Smooth muscle cell (in vitro differentiated cells): Measurements from ENCODE around the gene TCF4. TPM values are rescaled to one million over a fixed set of nuclear protein-coding genes. Genes with fewer than 3 reads are reported as not detected.

Source experiments
- DNase-seq: peaks from one replicate; lab custom pipeline; 2025; ENCODE audit not compliant: unreplicated experiment; lab: John Stamatoyannopoulos, UW
- H2AFZ ChIP-seq: fragments of 200-600 bp; sonication (generic); 2 replicates; pipeline ENCODE4 v1.6.0; 2016; ENCODE audit warnings: antibody characterized with exemption, low read depth, mild to moderate bottlenecking
- H3F3A ChIP-seq: fragments of 200-600 bp; sonication (generic); 2 replicates; pipeline ENCODE4 v1.6.0; 2017; ENCODE audit warnings: antibody characterized with exemption, low read depth
- H3K27ac ChIP-seq: fragments of 200-600 bp; sonication (generic); 2 replicates; pipeline ENCODE4 v1.5.1; 2016; ENCODE audit warnings: low read depth, mild to moderate bottlenecking
- H3K27me3 ChIP-seq: fragments of 200-600 bp; sonication (generic); 2 replicates; pipeline ENCODE4 v1.6.1; 2016; ENCODE audit warnings: low read depth, mild to moderate bottlenecking
- H3K36me3 ChIP-seq: fragments of 200-600 bp; sonication (generic); 2 replicates; pipeline ENCODE4 v1.5.1; 2016; ENCODE audit warnings: low read depth
- H3K4me1 ChIP-seq: fragments of 200-600 bp; sonication (generic); 2 replicates; pipeline ENCODE4 v1.5.1; 2016; ENCODE audit warnings: low read depth
- H3K4me2 ChIP-seq: fragments of 200-600 bp; sonication (generic); 2 replicates; pipeline ENCODE4 v1.6.0; 2016; ENCODE audit warnings: mild to moderate bottlenecking
- H3K4me3 ChIP-seq: fragments of 200-600 bp; sonication (generic); 2 replicates; pipeline ENCODE4 v1.5.1; 2016; ENCODE audit warnings: mild to moderate bottlenecking
- H3K79me2 ChIP-seq: fragments of 200-600 bp; sonication (generic); 2 replicates; pipeline ENCODE4 v1.6.0; 2016; ENCODE audit warnings: low read depth, mild to moderate bottlenecking
- H3K9ac ChIP-seq: fragments of 200-600 bp; sonication (generic); 2 replicates; pipeline ENCODE4 v1.6.0; 2016; ENCODE audit warnings: low read depth
- H3K9me3 ChIP-seq: fragments of 200-600 bp; sonication (generic); replicated peaks from 2 replicates; pipeline ENCODE4 v1.5.1; 2016; ENCODE audit warnings: low read depth
- H4K20me1 ChIP-seq: fragments of 200-600 bp; sonication (generic); 2 replicates; pipeline ENCODE4 v1.6.0; 2016; ENCODE audit warnings: low read depth
- CTCF ChIP-seq: fragments of 200-600 bp; sonication (generic); IDR thresholded peaks from 2 replicates; pipeline ENCODE4 v1.5.1; 2017; ENCODE audit warnings: borderline replicate concordance, mild to moderate bottlenecking, antibody characterized with exemption; ENCODE audit not compliant: insufficient read depth, poor library complexity, severe bottlenecking
- WGBS: methylation state at CpG from one replicate; pipeline ENCODE4 v1.1.7; 2016; ENCODE audit warnings: low lambda C conversion rate; 5-methylcytosine and 5-hydroxymethylcytosine counted together
- polyA plus RNA-seq: library from polyadenylated mRNA; unstranded; fragments of >200 nt; fragmentation: Nextera tagmentation; extraction: Ambion mirVana; gene quantifications from 2 replicates; pipeline ENCODE4 v1.2.1, GENCODE V29; 2016
- total RNA-seq: library from RNA; depleted of rRNA; stranded (reverse); fragments of >200 nt; gene quantifications from 2 replicates; pipeline ENCODE4 v1.2.3, GENCODE V29; 2014

TCF4 gene
- total and polyA plus RNA-seq, 2 experiments from 2014 or later, result 105 to 120 TPM

- TF ChIP-seq CTCF, result no peak
- Histone ChIP-seq H3K4me1 (peaks cover 23% of the 10 kb centered on the region), H3K4me2 (peak overlapping the region; percentile 57), H3K27ac (peak overlapping the region; percentile 96), H3K79me2 (peaks cover 71% of the 10 kb centered on the region), H3K27me3 (no peaks in the 10 kb centered on the region), H2AFZ (peak overlapping the region; percentile 57), H3K9ac (peak overlapping the region; percentile 68), H3K9me3 (no peaks in the 10 kb centered on the region), H3K36me3 (no peaks in the 10 kb centered on the region), H3F3A (peaks cover 10% of the 10 kb centered on the region), H4K20me1 (no peaks in the 10 kb centered on the region), H3K4me3 (peak overlapping the region; percentile 5)
- DNase-seq, result no peak
Observed at GRCh38 chr18:55511277-55511676, 76.7 kb downstream of the TCF4 start.

DNA sequence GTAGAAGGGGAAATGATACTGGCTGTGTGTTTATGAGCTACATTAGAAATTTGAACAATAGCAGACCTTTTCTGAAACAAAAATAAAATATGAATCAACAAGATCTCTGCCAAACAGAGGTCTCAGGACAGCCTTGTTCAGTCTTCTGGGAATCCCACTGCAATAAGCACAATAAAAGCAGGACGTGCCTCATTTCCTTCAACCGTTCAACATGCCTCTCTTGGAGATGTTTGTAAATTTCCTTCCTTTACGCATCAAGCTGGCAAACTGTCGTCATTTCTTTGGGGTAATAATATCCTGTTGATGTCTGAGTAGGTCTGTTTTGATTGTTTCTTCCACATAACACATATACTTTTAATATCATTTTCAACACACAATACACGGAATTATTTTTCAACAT, 77.2 kb downstream of the TCF4 start:
- no peak for DNase-seq
- Histone ChIP-seq H4K20me1 (no peaks in the 10 kb centered on the region), H3K36me3 (no peaks in the 10 kb centered on the region), H3K4me1 (peaks cover 23% of the 10 kb centered on the region), H3K4me2 (peak overlapping the region; percentile 57), H3K9me3 (no peaks in the 10 kb centered on the region), H3F3A (peaks cover 8% of the 10 kb centered on the region), H3K9ac (peak overlapping the region; percentile 68), H3K4me3 (peak overlapping the region; percentile 5), H3K27me3 (no peaks in the 10 kb centered on the region), H3K27ac (peak overlapping the region; percentile 96), H2AFZ (peak overlapping the region; percentile 57), H3K79me2 (peaks cover 75% of the 10 kb centered on the region)
- no peak for TF ChIP-seq CTCF
- WGBS, result 27% methylated on average over 5 of the region's 5 CpGs

GRCh38 chr18:55509631-55510324, 78.2 kb downstream of the TCF4 start:
- H3K4me1 ChIP-seq, result peaks cover 23% of the 10 kb centered on the region
- WGBS, result 31% methylated on average over 4 of the region's 4 CpGs
- peaks cover 8% of the 10 kb centered on the region for H3F3A ChIP-seq
- H3K4me3 ChIP-seq, result peak overlapping the region; percentile 5
- H3K36me3 ChIP-seq, result no peaks in the 10 kb centered on the region
- no peak for DNase-seq
- H3K27ac ChIP-seq, result peak overlapping the region; percentile 96
- no peaks in the 10 kb centered on the region for H3K9me3 ChIP-seq
- no peaks in the 10 kb centered on the region for H4K20me1 ChIP-seq
- H3K79me2 ChIP-seq, result peaks cover 73% of the 10 kb centered on the region
- H3K4me2 ChIP-seq, result peak overlapping the region; percentile 57
- peak overlapping the region; percentile 68 for H3K9ac ChIP-seq
- H2AFZ ChIP-seq, result no peak overlapping the region
- H3K27me3 ChIP-seq, result no peaks in the 10 kb centered on the region
- TF ChIP-seq CTCF, result no peak

DNA sequence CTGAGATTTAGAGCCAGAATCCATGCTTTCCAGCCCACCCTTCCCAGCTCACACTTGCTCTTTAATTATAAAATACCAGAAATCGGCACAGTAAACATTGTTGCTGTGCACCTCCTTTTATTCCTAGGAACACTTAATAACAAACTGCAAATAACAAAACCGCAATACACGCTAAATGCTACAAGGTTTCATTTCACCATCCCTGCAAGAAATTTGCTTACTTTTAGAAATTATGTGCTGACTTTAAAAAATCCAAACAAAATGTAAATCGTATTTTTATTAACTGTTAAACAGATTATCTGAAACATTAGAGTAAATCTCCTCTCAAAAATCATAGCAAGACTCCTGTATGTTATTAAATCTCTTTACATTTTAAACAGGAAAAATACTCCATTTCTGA, 79.3 kb downstream of the TCF4 start:
- no peaks in the 10 kb centered on the region for H4K20me1 ChIP-seq
- no peaks in the 10 kb centered on the region for H3K27me3 ChIP-seq
- H3F3A ChIP-seq, result peaks cover 4% of the 10 kb centered on the region
- H3K36me3 ChIP-seq, result no peaks in the 10 kb centered on the region
- peak overlapping the region; percentile 57 for H3K4me2 ChIP-seq
- peaks cover 80% of the 10 kb centered on the region for H3K79me2 ChIP-seq
- WGBS, result 96% methylated on average over 4 of the region's 4 CpGs
- no peak overlapping the region for H3K4me3 ChIP-seq
- no peaks in the 10 kb centered on the region for H3K9me3 ChIP-seq
- no peak overlapping the region for H2AFZ ChIP-seq
- H3K4me1 ChIP-seq, result peaks cover 20% of the 10 kb centered on the region
- TF ChIP-seq CTCF, result no peak
- H3K27ac ChIP-seq, result peak overlapping the region; percentile 96
- peak overlapping the region; percentile 65 for H3K9ac ChIP-seq
- no peak for DNase-seq
